ENCODE data around the gene USH1C. TPM values are rescaled to one million over a fixed set of nuclear protein-coding genes. Genes with fewer than 3 reads are reported as not detected.
A peak's percentile ranks its signal among the peaks of the same experiment; 100 is the strongest.

The USH1C gene
- total and polyA plus RNA-seq, 2 of the 13 experiments (the other 11 are each of a cell fraction or from before 2014, with no cell fraction given), result not detected

DNA sequence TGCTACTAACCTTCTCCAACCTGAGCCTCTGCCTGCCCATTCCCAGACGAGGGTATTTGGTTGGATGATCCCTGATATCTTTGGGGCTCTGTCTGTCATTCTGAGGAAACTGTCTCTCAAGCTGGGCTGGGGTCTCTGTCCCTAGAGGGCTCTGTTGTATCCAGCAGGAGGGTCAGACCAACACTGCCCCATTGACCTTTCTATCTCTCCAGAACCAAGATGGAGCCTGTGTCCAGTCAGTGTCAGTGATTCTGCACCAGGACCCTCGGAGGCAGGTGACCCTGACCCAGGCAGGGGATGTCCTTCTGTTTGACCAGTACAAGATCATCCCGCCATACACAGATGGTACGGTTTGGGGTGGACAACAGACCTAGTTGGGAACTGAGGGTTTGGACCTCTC is 24.7 kb upstream of the USH1C start (continued):
- no peak for TF ChIP-seq ZNF143 (CRISPR knock-in tag; IDR thresholded peaks at IDR 0.05)

DNA sequence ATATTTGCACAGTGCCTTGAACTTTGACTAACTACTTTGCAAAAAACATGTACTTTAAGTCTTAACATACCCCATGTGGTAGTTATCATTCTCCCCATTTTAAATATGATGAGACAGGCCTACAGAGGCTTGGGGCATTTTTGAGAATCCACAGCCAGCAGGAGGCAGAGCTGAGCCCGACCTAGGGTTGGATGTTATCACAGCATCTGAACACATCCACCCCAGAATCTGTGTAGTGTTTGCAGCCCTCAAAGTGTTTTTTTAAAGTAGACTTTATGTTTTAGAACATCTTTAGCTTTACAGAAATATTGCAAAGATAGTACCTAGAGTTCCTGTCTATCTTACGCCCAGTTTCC is 20.4 kb upstream of the USH1C start:
- in situ Hi-C loops (cut with HindIII; ENCODE audit: extremely low pct_ligation_motif_present, low pct_unique_long_range_greater_than_20kb), result no loop called here
- no peak for FAIRE-seq
- Histone ChIP-seq H3K4me2 (ENCODE audit: low read depth, low read length) (no peak overlapping the region), H3K27ac (ENCODE audit: extremely low read length, insufficient read depth, low read length) (no peak overlapping the region), H3K79me2 (ENCODE audit: insufficient read depth, low read length) (no peaks in the 10 kb centered on the region), H2AFZ (ENCODE audit: low read length) (no peak overlapping the region), H3K9me3 (ENCODE audit: low read length) (no peaks in the 10 kb centered on the region), H4K20me1 (ENCODE audit: insufficient read depth, low read length) (no peaks in the 10 kb centered on the region), H3K27me3 (ENCODE audit: control insufficient read depth in 1 of 2, insufficient read depth in 2 of 2, low read length in 2 of 2) (peaks cover 8 to 14% of the 10 kb centered on the region in 2 experiments; a peak in 3 of 5 replicates), H3K4me3 (replicated peaks in 1 of 3; ENCODE audit: insufficient read depth in 1 of 3, low read depth in 2 of 3, low read length in 3 of 3) (no peak overlapping the region), H3K9ac (ENCODE audit: insufficient read depth, low read depth, low read length) (no peak overlapping the region), H3K36me3 (replicated peaks in 1 of 2; ENCODE audit: control insufficient read depth in 1 of 2, insufficient read depth in 2 of 2, low read length in 2 of 2) (no peaks in the 10 kb centered on the region), H3K4me1 (ENCODE audit: insufficient read depth, low read length) (0 out of 2 replicates have a peak, but pooled peaks cover 7% of the 10 kb centered on the region)
- DNase-seq (ENCODE audit: low spot score), result no peak
- BruUV-seq (replicated peaks), result no TSS peak
- WGBS (ENCODE audit: low lambda C conversion rate), result 49% methylated on average over 2 of the region's 2 CpGs
- ChIA-PET POLR2A (no interaction called here), CTCF (ENCODE audit: low intra/inter-chr PET ratio, low total read pairs) (no interaction called here)
- intact Hi-C loops (cut with micrococcal nuclease; ENCODE audit: unreplicated experiment), result no loop called here
- TF ChIP-seq, protein P1, sequence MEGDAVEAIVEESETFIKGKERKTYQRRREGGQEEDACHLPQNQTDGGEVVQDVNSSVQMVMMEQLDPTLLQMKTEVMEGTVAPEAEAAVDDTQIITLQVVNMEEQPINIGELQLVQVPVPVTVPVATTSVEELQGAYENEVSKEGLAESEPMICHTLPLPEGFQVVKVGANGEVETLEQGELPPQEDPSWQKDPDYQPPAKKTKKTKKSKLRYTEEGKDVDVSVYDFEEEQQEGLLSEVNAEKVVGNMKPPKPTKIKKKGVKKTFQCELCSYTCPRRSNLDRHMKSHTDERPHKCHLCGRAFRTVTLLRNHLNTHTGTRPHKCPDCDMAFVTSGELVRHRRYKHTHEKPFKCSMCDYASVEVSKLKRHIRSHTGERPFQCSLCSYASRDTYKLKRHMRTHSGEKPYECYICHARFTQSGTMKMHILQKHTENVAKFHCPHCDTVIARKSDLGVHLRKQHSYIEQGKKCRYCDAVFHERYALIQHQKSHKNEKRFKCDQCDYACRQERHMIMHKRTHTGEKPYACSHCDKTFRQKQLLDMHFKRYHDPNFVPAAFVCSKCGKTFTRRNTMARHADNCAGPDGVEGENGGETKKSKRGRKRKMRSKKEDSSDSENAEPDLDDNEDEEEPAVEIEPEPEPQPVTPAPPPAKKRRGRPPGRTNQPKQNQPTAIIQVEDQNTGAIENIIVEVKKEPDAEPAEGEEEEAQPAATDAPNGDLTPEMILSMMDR (CRISPR knock-in tag; IDR thresholded peaks at IDR 0.05), result peak; percentile 28; the same call in 1 of the 2 replicates
- no peak for TF ChIP-seq MEIS2 (CRISPR knock-in tag; IDR thresholded peaks at IDR 0.05)
- ATAC-seq, result peak; percentile 29; the same call in 1 of the 3 replicates

DNA sequence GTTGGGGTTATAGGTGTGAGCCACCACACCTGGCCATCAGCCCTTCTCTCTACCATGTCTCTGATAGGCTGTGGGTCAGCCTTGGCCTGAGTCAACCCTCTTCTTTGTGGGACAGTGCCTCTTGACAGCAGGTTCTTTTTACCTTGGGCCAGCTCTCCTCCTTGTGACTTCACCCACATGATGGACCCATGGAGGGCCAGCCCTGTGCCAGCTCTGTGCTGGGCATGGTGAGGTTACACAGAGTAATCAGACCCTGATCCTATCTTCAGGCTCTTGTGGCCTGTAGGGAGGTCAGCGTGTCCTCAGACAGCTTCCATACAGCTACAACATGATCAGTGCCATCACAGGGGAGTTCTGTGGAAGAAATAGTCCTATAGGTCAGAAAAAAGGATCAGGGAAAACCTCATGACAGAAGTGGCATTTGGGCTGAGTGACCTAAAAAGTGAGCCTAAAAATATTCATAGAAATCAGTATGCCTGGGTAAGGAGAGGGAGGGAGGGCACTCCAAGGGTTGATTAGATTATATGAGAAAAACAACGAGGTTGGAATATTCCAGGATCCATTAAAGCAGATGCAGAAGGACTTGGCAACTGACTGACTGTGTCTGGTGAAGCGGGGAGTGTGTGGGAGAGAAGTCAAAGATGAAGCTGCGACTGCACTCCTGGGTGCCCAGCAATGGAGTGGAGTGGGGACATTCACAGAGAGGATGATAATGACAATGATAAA is 19.9 kb upstream of the USH1C start:
- FAIRE-seq, result no peak
- DNase-seq (ENCODE audit: low spot score), result no peak
- H3K79me2 ChIP-seq (ENCODE audit: insufficient read depth, low read length), result no peaks in the 10 kb centered on the region
- 0 out of 2 replicates have a peak, but pooled peaks cover 7% of the 10 kb centered on the region for H3K4me1 ChIP-seq (ENCODE audit: insufficient read depth, low read length)
- H3K27ac ChIP-seq (ENCODE audit: extremely low read length, insufficient read depth, low read length), result no peak overlapping the region
- BruUV-seq (replicated peaks), result no TSS peak
- H4K20me1 ChIP-seq (ENCODE audit: insufficient read depth, low read length), result no peaks in the 10 kb centered on the region
- H2AFZ ChIP-seq (ENCODE audit: low read length), result no peak overlapping the region
- no peak overlapping the region for H3K9ac ChIP-seq (ENCODE audit: insufficient read depth, low read depth, low read length)
- peaks cover 8 to 14% of the 10 kb centered on the region in 2 experiments; a peak in 3 of 5 replicates for H3K27me3 ChIP-seq (ENCODE audit: control insufficient read depth in 1 of 2, insufficient read depth in 2 of 2, low read length in 2 of 2)
- no peak for ATAC-seq
- no peak overlapping the region for H3K4me3 ChIP-seq (replicated peaks in 1 of 3; ENCODE audit: insufficient read depth in 1 of 3, low read depth in 2 of 3, low read length in 3 of 3)
- ChIA-PET CTCF (ENCODE audit: low intra/inter-chr PET ratio, low total read pairs) (no interaction called here), POLR2A (no interaction called here)
- WGBS (ENCODE audit: low lambda C conversion rate), result 51% methylated on average over 4 of the region's 4 CpGs
- no peak overlapping the region for H3K4me2 ChIP-seq (ENCODE audit: low read depth, low read length)
- in situ Hi-C loops (cut with HindIII; ENCODE audit: extremely low pct_ligation_motif_present, low pct_unique_long_range_greater_than_20kb), result no loop called here
- intact Hi-C loops (cut with micrococcal nuclease; ENCODE audit: unreplicated experiment), result no loop called here
- H3K9me3 ChIP-seq (ENCODE audit: low read length), result no peaks in the 10 kb centered on the region
- H3K36me3 ChIP-seq (replicated peaks in 1 of 2; ENCODE audit: control insufficient read depth in 1 of 2, insufficient read depth in 2 of 2, low read length in 2 of 2), result no peaks in the 10 kb centered on the region
- TF ChIP-seq SUZ12 (IDR thresholded peaks at IDR 0.05; ENCODE audit: low read depth, low read length), result no peak
- TF ChIP-seq, protein P2, sequence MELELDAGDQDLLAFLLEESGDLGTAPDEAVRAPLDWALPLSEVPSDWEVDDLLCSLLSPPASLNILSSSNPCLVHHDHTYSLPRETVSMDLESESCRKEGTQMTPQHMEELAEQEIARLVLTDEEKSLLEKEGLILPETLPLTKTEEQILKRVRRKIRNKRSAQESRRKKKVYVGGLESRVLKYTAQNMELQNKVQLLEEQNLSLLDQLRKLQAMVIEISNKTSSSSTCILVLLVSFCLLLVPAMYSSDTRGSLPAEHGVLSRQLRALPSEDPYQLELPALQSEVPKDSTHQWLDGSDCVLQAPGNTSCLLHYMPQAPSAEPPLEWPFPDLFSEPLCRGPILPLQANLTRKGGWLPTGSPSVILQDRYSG (CRISPR knock-in tag; IDR thresholded peaks at IDR 0.05), result no peak
- no peak for TF ChIP-seq ZNF773 (CRISPR knock-in tag; IDR thresholded peaks at IDR 0.05; ENCODE audit: borderline replicate concordance)
- TF ChIP-seq NONO (IDR thresholded peaks at IDR 0.05), result no peak
- no peak for TF ChIP-seq NONO (CRISPR knock-in tag; conservative IDR thresholded peaks at IDR 0.05)
- no peak for TF ChIP-seq ZNF775 (CRISPR knock-in tag; IDR thresholded peaks at IDR 0.05; ENCODE audit: borderline replicate concordance)
- TF ChIP-seq, protein P3, sequence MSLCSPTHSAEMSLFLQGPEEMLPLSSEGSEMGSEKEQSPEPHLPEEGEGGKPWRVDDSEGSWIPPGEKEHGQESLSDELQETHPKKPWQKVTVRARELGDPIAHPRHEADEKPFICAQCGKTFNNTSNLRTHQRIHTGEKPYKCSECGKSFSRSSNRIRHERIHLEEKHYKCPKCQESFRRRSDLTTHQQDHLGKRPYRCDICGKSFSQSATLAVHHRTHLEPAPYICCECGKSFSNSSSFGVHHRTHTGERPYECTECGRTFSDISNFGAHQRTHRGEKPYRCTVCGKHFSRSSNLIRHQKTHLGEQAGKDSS (CRISPR knock-in tag; IDR thresholded peaks at IDR 0.05; ENCODE audit: borderline replicate concordance, low read depth), result no peak
- TF ChIP-seq, protein P4, sequence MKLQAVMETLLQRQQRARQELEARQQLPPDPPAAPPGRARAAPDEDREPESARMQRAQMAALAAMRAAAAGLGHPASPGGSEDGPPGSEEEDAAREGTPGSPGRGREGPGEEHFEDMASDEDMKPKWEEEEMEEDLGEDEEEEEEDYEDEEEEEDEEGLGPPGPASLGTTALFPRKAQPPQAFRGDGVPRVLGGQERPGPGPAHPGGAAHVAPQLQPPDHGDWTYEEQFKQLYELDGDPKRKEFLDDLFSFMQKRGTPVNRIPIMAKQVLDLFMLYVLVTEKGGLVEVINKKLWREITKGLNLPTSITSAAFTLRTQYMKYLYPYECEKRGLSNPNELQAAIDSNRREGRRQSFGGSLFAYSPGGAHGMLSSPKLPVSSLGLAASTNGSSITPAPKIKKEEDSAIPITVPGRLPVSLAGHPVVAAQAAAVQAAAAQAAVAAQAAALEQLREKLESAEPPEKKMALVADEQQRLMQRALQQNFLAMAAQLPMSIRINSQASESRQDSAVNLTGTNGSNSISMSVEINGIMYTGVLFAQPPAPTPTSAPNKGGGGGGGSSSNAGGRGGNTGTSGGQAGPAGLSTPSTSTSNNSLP (IDR thresholded peaks at IDR 0.05; ENCODE audit: low read depth, low read length), result no peak
